SK-N-SH treated with all-trans-retinoic acid at 6 μM for 48 hours (cell line): ENCODE results near the gene DNAJC10.

Experiments used
- ATAC-seq: fragments of 200-7000 bp; cut with Tn5 transposase; 3 replicates; pipeline ENCODE4 v1.9.1; 2020; ENCODE audit warnings: mild to moderate bottlenecking, moderate library complexity
- ARNTL ChIP-seq: fragments of 450-650 bp; formaldehyde crosslinking; IDR thresholded peaks from 2 replicates; pipeline ENCODE4 v1.5.0; 2020; ENCODE audit warnings: low read depth, mild to moderate bottlenecking, moderate library complexity, borderline replicate concordance
- BACH2 ChIP-seq: fragments of 250-450 bp; sonication (Bioruptor Pico); IDR thresholded peaks from 2 replicates; pipeline ENCODE4 v1.9.0; 2021; ENCODE audit warnings: mild to moderate bottlenecking, borderline replicate concordance
- CREB5 ChIP-seq: fragments of 250-450 bp; sonication (Bioruptor Pico); IDR thresholded peaks from 2 replicates; pipeline ENCODE4 v1.5.1; 2020; ENCODE audit warnings: low read depth, mild to moderate bottlenecking, moderate library complexity
- ESRRG ChIP-seq: fragments of 250-450 bp; sonication (Bioruptor Pico); IDR thresholded peaks from 2 replicates; pipeline ENCODE4 v1.6.1; 2021; ENCODE audit warnings: mild to moderate bottlenecking
- GLIS3 ChIP-seq: fragments of 250-450 bp; sonication (Bioruptor Pico); IDR thresholded peaks from 2 replicates; pipeline ENCODE4 v1.5.0; 2020; ENCODE audit warnings: mild to moderate bottlenecking, moderate library complexity
- ISL1 ChIP-seq: fragments of 250-450 bp; sonication (Bioruptor Pico); IDR thresholded peaks from 2 replicates; pipeline ENCODE4 v2.1.2; 2022; ENCODE audit warnings: mild to moderate bottlenecking, moderate library complexity
- PATZ1 ChIP-seq: fragments of 250-450 bp; sonication (Bioruptor Pico); IDR thresholded peaks from 2 replicates; pipeline ENCODE4 v1.8.0; 2020; ENCODE audit warnings: mild to moderate bottlenecking, moderate library complexity, borderline replicate concordance
- POU6F1 ChIP-seq: fragments of 250-450 bp; sonication (Bioruptor Pico); IDR thresholded peaks from 2 replicates; pipeline ENCODE4 v1.8.0; 2021; ENCODE audit warnings: low read depth, mild to moderate bottlenecking, moderate library complexity, borderline replicate concordance
- RARB ChIP-seq: fragments of 250-450 bp; sonication (Bioruptor Pico); IDR thresholded peaks from 2 replicates; pipeline ENCODE4 v1.8.0; 2021; ENCODE audit warnings: mild to moderate bottlenecking, moderate library complexity
- SNAI2 ChIP-seq: fragments of 250-450 bp; sonication (Bioruptor Pico); IDR thresholded peaks from 2 replicates; pipeline ENCODE4 v1.5.0; 2020; ENCODE audit warnings: mild to moderate bottlenecking, moderate library complexity
- ZC3H10 ChIP-seq: fragments of 250-450 bp; sonication (Bioruptor Pico); IDR thresholded peaks from 2 replicates; pipeline ENCODE4 v1.5.1; 2021; ENCODE audit warnings: mild to moderate bottlenecking, moderate library complexity
- ZFP3 ChIP-seq: fragments of 250-450 bp; sonication (Bioruptor Pico); IDR thresholded peaks from 2 replicates; pipeline ENCODE4 v1.5.0; 2020; ENCODE audit warnings: mild to moderate bottlenecking, moderate library complexity
- ZFP30 ChIP-seq: fragments of 450-650 bp; formaldehyde crosslinking; IDR thresholded peaks from 2 replicates; pipeline ENCODE4 v1.5.0; 2022; ENCODE audit warnings: mild to moderate bottlenecking, moderate library complexity
- ZNF70 ChIP-seq: fragments of 450-650 bp; formaldehyde crosslinking; IDR thresholded peaks from 2 replicates; pipeline ENCODE4 v1.5.0; 2020; ENCODE audit warnings: mild to moderate bottlenecking, moderate library complexity
- ZNF8 ChIP-seq: fragments of 450-650 bp; formaldehyde crosslinking; IDR thresholded peaks from 2 replicates; pipeline ENCODE4 v1.5.0; 2020; ENCODE audit warnings: mild to moderate bottlenecking, moderate library complexity
- TF ChIP-seq, protein P1 (sequence below): fragments of 250-450 bp; sonication (Bioruptor Pico); IDR thresholded peaks from 2 replicates; pipeline ENCODE4 v1.5.1; 2021; ENCODE audit warnings: mild to moderate bottlenecking, moderate library complexity
- TF ChIP-seq, protein P2 (sequence below): fragments of 250-450 bp; sonication (Bioruptor Pico); IDR thresholded peaks from 2 replicates; pipeline ENCODE4 v1.5.0; 2020; ENCODE audit warnings: mild to moderate bottlenecking, moderate library complexity

The DNAJC10 gene

DNA sequence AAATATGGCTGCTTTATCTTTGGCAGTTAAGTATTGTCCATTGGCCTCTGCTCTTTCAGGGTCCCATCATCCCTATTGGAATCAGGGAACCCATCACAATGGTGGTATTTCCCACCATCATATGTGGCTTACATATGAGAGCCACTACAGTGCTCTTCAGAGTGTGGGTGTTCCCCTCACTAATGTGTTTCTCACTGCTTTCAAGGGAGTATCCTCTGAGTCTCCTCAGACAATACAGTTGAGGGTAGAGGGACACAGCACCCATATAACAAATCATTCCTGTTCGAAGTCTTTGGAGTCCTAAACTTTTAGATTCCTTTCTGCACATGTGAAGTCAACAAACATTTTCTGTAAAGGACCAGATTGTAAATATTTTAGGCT is 48.8 kb upstream of the DNAJC10 start:
- no peak; the same call in 1 of the 3 replicates for ATAC-seq
- TF ChIP-seq ZFP3 (CRISPR knock-in tag) (no peak), SNAI2 (no peak), GLIS3 (CRISPR knock-in tag) (no peak), ZNF8 (CRISPR knock-in tag) (no peak), ISL1 (CRISPR knock-in tag) (no peak), ESRRG (CRISPR knock-in tag) (no peak), CREB5 (CRISPR knock-in tag) (no peak), PATZ1 (no peak), ZFP30 (no peak), ZC3H10 (CRISPR knock-in tag) (no peak), BACH2 (no peak), RARB (no peak), ARNTL (CRISPR knock-in tag) (no peak), ZNF70 (CRISPR knock-in tag) (no peak)
- TF ChIP-seq, protein P1, sequence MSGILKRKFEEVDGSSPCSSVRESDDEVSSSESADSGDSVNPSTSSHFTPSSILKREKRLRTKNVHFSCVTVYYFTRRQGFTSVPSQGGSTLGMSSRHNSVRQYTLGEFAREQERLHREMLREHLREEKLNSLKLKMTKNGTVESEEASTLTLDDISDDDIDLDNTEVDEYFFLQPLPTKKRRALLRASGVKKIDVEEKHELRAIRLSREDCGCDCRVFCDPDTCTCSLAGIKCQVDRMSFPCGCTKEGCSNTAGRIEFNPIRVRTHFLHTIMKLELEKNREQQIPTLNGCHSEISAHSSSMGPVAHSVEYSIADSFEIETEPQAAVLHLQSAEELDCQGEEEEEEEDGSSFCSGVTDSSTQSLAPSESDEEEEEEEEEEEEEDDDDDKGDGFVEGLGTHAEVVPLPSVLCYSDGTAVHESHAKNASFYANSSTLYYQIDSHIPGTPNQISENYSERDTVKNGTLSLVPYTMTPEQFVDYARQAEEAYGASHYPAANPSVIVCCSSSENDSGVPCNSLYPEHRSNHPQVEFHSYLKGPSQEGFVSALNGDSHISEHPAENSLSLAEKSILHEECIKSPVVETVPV (CRISPR knock-in tag), result no peak
- TF ChIP-seq, all 23 proteins: peak for 0

- ATAC-seq, result no peak
- TF ChIP-seq ZNF70 (CRISPR knock-in tag) (no peak), POU6F1 (CRISPR knock-in tag) (no peak), SNAI2 (no peak), ZC3H10 (CRISPR knock-in tag) (no peak)
- TF ChIP-seq, protein P1 (CRISPR knock-in tag), result no peak
- TF ChIP-seq, protein P2, sequence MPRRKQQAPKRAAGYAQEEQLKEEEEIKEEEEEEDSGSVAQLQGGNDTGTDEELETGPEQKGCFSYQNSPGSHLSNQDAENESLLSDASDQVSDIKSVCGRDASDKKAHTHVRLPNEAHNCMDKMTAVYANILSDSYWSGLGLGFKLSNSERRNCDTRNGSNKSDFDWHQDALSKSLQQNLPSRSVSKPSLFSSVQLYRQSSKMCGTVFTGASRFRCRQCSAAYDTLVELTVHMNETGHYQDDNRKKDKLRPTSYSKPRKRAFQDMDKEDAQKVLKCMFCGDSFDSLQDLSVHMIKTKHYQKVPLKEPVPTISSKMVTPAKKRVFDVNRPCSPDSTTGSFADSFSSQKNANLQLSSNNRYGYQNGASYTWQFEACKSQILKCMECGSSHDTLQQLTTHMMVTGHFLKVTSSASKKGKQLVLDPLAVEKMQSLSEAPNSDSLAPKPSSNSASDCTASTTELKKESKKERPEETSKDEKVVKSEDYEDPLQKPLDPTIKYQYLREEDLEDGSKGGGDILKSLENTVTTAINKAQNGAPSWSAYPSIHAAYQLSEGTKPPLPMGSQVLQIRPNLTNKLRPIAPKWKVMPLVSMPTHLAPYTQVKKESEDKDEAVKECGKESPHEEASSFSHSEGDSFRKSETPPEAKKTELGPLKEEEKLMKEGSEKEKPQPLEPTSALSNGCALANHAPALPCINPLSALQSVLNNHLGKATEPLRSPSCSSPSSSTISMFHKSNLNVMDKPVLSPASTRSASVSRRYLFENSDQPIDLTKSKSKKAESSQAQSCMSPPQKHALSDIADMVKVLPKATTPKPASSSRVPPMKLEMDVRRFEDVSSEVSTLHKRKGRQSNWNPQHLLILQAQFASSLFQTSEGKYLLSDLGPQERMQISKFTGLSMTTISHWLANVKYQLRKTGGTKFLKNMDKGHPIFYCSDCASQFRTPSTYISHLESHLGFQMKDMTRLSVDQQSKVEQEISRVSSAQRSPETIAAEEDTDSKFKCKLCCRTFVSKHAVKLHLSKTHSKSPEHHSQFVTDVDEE, result no peak
These were observed 47.4 kb upstream of the DNAJC10 start for GRCh38 chr2:182668671-182669070.

GRCh38 chr2:182672466-182673165 is 43.4 kb upstream of the DNAJC10 start:
- TF ChIP-seq ISL1 (CRISPR knock-in tag) (0 out of 2 replicates have a peak, but pooled peaks have one; percentile 12), ZFP3 (CRISPR knock-in tag) (0 out of 2 replicates have a peak, but pooled peaks have one; percentile 12)
- TF ChIP-seq, protein P2, result no peak
- TF ChIP-seq, all 23 proteins: peak for 2
- peak; percentile 79 for ATAC-seq
